Measurements from ENCODE around the gene C3orf20. TPM values are rescaled to one million over a fixed set of nuclear protein-coding genes. Genes with fewer than 3 reads are reported as not detected.

Gene C3orf20
- total RNA-seq, 1 donor from 2014 or later: not detected

DNA sequence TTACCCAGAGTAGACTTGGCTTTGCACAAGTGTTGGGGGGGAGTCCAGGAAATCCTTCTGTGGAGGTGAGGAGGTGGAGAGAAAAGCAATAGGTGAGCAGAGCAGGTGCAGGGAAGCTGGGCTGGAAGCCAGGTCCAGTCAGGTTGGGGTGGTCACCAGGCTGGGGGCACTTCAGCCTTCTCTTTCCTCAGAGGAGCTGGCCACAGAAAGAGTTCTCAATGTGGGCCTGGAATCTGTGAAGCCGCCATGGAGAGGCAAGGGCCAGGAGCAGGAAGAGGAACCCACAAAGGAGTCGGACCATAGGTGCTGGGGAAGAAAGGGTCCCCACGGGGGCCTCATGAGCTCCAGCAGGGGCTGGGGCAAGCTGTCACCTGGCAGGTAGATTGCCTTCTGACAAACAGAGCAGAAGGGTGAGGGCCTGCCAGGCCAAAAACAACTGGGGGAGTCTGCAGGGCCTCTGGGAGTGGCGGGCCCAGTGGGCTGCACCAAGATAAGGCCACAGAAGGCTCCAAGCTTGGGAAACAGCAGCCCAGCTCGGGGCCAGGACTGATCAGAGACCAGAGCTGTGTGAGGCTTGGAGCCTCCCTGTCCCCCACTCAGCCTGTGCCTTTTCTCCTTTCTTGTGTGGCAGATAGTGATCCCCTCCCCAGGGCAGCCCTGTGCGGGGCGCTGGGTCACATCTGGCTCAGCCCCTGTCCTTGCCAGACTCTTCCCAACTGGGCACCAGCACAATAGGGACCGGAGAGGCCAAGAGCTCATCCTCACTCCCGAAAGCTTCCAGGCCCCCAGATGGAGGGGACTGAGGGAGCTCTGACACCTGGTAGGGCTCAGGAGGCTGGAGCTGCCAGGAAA lies 90.9 kb downstream of the C3orf20 start:
- H3K4me3 Mint-ChIP-seq (ENCODE audit: unreplicated experiment): no peak overlapping the region
- DNase-seq (ENCODE audit: low spot score): no peak
- TF ChIP-seq, protein P1, sequence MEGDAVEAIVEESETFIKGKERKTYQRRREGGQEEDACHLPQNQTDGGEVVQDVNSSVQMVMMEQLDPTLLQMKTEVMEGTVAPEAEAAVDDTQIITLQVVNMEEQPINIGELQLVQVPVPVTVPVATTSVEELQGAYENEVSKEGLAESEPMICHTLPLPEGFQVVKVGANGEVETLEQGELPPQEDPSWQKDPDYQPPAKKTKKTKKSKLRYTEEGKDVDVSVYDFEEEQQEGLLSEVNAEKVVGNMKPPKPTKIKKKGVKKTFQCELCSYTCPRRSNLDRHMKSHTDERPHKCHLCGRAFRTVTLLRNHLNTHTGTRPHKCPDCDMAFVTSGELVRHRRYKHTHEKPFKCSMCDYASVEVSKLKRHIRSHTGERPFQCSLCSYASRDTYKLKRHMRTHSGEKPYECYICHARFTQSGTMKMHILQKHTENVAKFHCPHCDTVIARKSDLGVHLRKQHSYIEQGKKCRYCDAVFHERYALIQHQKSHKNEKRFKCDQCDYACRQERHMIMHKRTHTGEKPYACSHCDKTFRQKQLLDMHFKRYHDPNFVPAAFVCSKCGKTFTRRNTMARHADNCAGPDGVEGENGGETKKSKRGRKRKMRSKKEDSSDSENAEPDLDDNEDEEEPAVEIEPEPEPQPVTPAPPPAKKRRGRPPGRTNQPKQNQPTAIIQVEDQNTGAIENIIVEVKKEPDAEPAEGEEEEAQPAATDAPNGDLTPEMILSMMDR (IDR thresholded peaks at IDR 0.05): no peak
- peaks cover 12% of the 10 kb centered on the region for H3K27me3 Mint-ChIP-seq (ENCODE audit: low read depth)
- no peak overlapping the region for H3K27ac Mint-ChIP-seq (ENCODE audit: unreplicated experiment)
- H3K9me3 Mint-ChIP-seq (ENCODE audit: low read depth): no peaks in the 10 kb centered on the region
- H3K4me1 Mint-ChIP-seq (ENCODE audit: low read depth): no peaks in the 10 kb centered on the region
- H3K36me3 Mint-ChIP-seq (ENCODE audit: low read depth): no peaks in the 10 kb centered on the region

GRCh38 chr3:14766428-14767244 lies 91.7 kb downstream of the C3orf20 start:
- Mint-ChIP-seq H3K27ac (ENCODE audit: unreplicated experiment) (no peak overlapping the region), H3K9me3 (ENCODE audit: low read depth) (no peaks in the 10 kb centered on the region), H3K4me3 (ENCODE audit: unreplicated experiment) (no peak overlapping the region), H3K27me3 (ENCODE audit: low read depth) (peaks cover 10% of the 10 kb centered on the region), H3K4me1 (ENCODE audit: low read depth) (no peaks in the 10 kb centered on the region), H3K36me3 (ENCODE audit: low read depth) (no peaks in the 10 kb centered on the region)
- TF ChIP-seq, protein P1 (IDR thresholded peaks at IDR 0.05): no peak
- DNase-seq (ENCODE audit: low spot score): no peak

DNA sequence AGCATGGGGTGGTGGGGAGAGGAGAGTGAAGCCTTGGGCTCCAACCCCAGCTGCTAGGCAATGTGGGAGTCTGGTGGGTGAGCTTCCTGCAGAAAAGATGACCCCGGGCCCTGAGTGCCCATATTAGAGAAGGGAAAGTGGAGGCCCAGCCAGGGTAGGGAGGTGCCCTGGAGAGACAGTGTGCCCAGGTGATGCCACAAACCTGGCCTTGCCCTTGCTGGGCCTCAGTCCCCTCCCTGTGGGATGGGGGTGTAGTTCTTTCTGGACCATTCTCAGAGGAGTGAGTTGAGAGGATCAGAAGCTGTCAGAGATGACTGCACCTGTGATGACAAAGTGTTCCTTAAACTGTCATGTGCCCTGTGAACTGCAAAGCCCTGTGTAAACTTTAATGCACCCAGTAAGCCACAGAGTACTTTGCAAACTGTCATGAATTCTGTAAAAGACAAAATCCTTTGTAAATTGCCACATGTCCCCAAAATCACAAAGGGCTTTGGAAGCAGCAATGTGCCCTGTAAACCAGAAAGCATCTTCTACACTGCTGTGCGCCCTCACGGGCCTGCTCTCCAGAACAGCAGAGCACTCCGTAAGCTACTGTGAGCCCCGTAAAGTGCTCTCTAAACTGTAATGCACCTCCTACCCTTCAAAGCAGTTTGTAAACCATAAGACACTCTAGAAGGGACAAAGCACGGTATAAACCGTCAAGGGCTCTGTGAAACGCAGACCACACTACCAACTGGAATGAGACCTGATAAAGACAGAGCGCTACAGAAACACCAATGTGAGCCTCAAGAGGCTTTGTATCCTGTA lies 92.5 kb downstream of the C3orf20 start:
- H3K27ac Mint-ChIP-seq (ENCODE audit: unreplicated experiment): no peak overlapping the region
- no peaks in the 10 kb centered on the region for H3K36me3 Mint-ChIP-seq (ENCODE audit: low read depth)
- DNase-seq (ENCODE audit: low spot score): no peak
- no peaks in the 10 kb centered on the region for H3K9me3 Mint-ChIP-seq (ENCODE audit: low read depth)
- peaks cover 10% of the 10 kb centered on the region for H3K27me3 Mint-ChIP-seq (ENCODE audit: low read depth)
- H3K4me3 Mint-ChIP-seq (ENCODE audit: unreplicated experiment): no peak overlapping the region
- no peaks in the 10 kb centered on the region for H3K4me1 Mint-ChIP-seq (ENCODE audit: low read depth)
- TF ChIP-seq, protein P1 (IDR thresholded peaks at IDR 0.05): no peak

DNA sequence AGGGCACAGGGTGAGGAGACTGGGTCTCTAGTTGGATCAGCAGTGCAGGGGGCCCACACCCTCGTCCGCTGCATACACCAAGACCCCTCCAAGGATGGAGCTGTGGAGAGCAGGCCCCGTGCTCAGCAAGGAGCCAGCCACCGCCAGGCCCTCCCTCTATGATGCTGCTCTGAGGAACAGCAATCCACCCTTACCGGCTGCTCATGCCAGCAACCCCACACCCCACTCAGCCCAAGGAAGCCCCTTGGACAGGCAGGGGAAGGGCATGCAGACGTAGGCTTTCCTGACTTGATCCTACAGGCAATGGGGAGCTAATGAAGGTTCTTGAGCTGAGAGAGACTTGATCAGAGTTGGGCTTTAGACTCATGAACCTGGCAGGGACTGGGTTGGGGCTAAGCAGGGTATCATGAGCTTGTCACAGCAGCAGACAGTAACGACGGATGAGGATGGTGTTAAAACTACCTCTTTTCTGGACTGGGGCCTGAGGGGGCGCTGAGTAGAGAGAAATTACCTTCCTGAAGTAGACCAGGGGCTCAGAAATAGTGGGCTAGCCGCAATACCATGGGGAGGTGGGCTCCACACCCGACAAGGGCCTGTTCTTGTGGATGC lies 93.3 kb downstream of the C3orf20 start:
- H3K36me3 Mint-ChIP-seq (ENCODE audit: low read depth): no peaks in the 10 kb centered on the region
- DNase-seq (ENCODE audit: low spot score): no peak
- H3K27ac Mint-ChIP-seq (ENCODE audit: unreplicated experiment): no peak overlapping the region
- TF ChIP-seq, protein P1 (IDR thresholded peaks at IDR 0.05): no peak
- H3K4me3 Mint-ChIP-seq (ENCODE audit: unreplicated experiment): no peak overlapping the region
- H3K27me3 Mint-ChIP-seq (ENCODE audit: low read depth): peaks cover 10% of the 10 kb centered on the region
- no peaks in the 10 kb centered on the region for H3K4me1 Mint-ChIP-seq (ENCODE audit: low read depth)
- H3K9me3 Mint-ChIP-seq (ENCODE audit: low read depth): no peaks in the 10 kb centered on the region

Measured in chondrocyte (in vitro differentiated cells).